Colon (tissue), 2 donors: ENCODE results near the gene ISM1.

Experiments
- FAIRE-seq: peaks from 2 replicates; lab custom pipeline; 2012; peaks lifted over from hg19 to GRCh38; lab: Jason Lieb, UNC
- donor health status: control.
- donor health status: control.

ISM1 gene

GRCh38 chr20:13313201-13313600 is 92.1 kb downstream of the ISM1 start:
- no peak for FAIRE-seq

DNA sequence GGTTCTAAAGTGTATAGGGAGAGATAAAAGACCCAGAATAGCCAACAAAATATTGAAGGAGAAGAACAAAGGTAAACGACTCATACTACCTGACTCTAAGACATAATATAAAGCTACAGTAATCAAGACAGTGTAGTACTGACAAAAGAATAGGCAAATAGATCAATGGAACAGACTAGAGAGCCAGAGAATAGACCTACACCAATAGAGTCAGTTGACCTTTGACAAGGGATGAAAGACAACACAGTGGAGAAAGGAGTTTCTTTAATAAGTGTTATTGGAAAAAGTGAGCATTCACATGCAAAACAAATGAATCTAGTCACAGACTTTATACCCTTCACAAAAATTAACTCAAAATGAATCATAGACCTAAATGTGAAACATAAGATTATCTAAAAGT is 96.4 kb downstream of the ISM1 start:
- no peak for FAIRE-seq

DNA sequence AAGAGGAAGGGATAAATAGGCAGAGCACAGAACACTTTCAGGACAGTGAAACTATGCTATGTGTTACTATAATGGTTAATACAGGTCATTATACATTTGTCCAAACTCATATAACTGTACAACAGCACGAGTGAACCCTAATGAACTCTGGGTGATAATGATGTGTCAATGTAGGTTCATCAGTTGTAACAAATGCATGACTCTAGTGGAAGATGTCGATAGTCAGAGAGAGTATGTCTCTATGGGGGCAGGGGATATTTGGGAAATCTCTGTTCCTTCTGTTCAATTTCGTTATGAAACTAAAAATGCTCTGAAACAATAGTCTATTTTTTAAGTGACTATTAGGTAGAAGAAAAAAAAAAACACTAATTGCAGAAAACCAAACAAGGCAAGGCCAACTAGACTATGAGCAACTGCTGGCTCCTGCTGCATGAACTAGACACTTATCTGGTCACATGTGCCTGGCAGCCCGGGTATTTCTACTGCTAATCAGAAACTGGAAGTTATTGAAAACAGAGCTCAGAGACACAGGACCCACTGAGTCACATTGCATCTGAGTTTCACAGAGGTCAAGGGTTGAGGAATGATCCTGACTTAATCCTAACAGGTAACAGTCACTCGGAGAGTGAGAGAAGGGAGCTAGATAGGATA is 97.9 kb downstream of the ISM1 start:
- no peak for FAIRE-seq

- FAIRE-seq: no peak
Observed at GRCh38 chr20:13320702-13321101, 99.6 kb downstream of the ISM1 start.

GRCh38 chr20:13321416-13321815 is 100.3 kb downstream of the ISM1 start:
- no peak for FAIRE-seq

- no peak for FAIRE-seq
Observed at GRCh38 chr20:13322198-13322597, 101.1 kb downstream of the ISM1 start.

GRCh38 chr20:13322621-13323020 is 101.5 kb downstream of the ISM1 start:
- no peak for FAIRE-seq

- FAIRE-seq: no peak
Observed at GRCh38 chr20:13325033-13325432, 104.0 kb downstream of the ISM1 start.

DNA sequence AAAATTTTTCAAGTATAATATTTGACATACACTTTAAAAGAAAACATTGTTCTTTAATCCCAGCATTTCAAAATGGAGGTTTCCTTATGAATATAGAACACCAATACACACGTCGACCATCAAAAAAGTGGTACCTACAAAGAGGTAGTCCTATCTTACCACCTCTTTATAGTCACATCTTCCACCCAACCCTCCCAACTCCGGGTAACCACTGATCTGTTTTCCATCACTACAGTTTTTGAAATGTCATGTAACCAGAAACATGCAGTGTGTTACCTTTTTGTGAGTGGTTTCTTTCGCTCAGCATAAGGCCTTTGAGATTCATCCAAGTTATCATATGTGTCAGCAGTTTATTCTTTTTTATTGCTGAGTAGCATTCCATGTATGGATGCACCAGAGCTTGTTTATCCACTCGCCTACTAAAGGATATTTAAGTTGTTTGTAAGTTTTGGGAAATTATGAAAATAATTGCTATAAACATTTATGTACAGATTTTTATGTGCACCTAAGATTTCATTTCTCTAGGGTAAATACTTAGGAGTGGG is 104.8 kb downstream of the ISM1 start:
- no peak for FAIRE-seq

- no peak for FAIRE-seq
Observed at GRCh38 chr20:13331536-13331935, 110.5 kb downstream of the ISM1 start.

- FAIRE-seq: no peak
Observed at GRCh38 chr20:13333036-13333435, 112.0 kb downstream of the ISM1 start.

GRCh38 chr20:13333793-13334192 is 112.7 kb downstream of the ISM1 start:
- no peak for FAIRE-seq

- no peak for FAIRE-seq
Observed at GRCh38 chr20:13336308-13337089, 115.4 kb downstream of the ISM1 start.

DNA sequence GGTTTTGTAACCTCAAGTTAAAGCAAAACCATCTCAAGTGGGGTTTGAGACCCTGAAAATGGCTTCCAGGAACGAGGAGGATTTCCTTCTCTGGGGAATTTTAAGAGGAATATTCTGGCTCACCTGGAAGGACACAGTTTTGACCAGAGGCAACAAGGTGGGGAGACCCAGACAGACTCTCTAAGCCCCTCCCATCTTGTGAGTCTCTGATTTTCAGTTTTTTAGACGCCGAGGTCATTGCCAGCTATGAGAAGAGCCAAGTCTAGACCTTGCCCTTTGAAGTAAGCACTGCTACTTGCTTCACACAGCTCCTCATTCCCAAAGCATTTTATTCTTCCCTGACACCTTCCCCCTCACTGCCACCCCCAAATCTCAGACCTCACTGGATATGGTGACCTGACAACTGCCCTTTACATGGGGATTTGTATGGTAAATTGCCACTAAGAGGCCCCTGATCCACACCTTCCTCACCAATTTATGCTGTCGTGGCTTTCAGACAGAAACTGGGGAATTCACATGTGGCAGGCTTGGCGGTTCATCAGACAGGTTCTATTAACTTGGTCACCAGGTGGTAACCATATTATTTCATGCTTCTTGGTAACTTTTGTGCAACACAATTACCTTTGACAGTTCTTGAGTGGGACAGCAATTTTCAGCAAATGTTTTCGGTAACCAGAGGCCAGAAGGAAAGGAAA is 116.2 kb downstream of the ISM1 start:
- FAIRE-seq: no peak

GRCh38 chr20:13338097-13338661 is 117.1 kb downstream of the ISM1 start:
- no peak for FAIRE-seq

DNA sequence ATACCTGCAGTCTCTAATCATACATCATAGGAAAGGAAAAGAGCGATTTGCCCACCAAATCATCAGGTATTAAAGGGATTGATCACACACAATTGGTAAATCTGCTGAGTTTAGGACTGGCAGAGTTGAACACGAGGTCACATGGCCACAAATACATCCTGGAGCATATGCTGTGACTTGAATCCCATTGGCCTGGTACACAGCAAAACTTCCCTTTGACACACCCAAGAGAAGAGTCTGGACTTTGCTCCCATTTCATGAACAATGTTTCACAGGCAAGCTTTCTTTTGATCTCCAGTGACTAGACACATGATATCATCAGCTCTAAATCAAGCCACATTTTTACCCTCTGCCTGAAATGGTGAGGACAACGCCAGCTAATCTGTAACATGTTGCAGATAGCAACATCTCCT is 117.9 kb downstream of the ISM1 start:
- FAIRE-seq: no peak

DNA sequence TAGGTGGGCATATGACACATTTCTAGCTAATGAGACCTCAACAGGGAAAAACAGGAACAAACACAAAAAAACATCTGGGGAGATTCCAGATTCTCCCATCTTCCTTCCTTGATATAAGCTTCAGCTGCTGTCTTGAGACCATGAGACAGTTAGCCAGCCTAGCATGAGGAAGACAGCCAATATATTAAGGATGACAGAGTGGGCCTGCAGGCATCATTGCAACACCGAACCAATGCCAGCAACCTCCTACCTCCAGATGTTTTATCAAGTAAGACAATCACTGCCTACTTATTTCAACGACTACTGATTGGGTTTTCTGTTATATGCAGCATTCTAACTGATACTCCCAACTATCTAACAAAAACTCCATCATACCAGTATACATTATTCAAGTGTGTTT is 119.0 kb downstream of the ISM1 start:
- no peak for FAIRE-seq

GRCh38 chr20:13341737-13342393 is 120.8 kb downstream of the ISM1 start:
- FAIRE-seq: no peak

- FAIRE-seq: no peak
Observed at GRCh38 chr20:13342469-13343242, 121.6 kb downstream of the ISM1 start.

DNA sequence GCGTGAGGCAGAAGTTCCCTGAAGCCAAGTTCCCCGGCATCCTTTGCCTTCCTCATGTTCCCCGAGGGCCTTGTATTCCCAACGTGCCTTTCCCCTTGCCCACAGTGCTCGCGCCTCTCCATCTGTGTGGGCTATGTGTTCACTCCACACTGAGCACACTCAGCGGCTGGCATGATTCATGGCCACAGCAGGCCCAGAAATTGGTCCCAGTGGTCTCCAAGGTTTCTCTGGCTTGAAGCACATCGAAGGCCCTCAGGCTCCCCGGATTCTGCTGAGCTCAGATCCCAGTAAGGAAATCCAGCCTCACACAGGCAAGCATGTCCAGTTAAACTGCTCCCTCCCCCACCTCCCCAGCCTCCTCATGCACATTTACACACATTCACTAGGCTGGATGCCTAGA is 123.6 kb downstream of the ISM1 start:
- FAIRE-seq: no peak
